GM23338 (cell line): ENCODE data around the gene SLC28A1. TPM values are rescaled to one million over a fixed set of nuclear protein-coding genes. Genes with fewer than 3 reads are reported as not detected.

Source experiments
- ATAC-seq: fragments of 200-7000 bp; cut with Tn5 transposase; 3 replicates; pipeline ENCODE4 v1.9.1; 2020
- DNase-seq: peaks from one replicate; pipeline ENCODE4 v3.0.0-alpha.2; 2015; ENCODE audit warnings: low spot score
- H2AFZ ChIP-seq: fragments of 200-600 bp; sonication (generic); 2 replicates; pipeline ENCODE4 v1.8.0; 2016; ENCODE audit warnings: antibody characterized with exemption, mild to moderate bottlenecking, moderate library complexity
- H3F3A ChIP-seq: fragments of 200-600 bp; sonication (generic); replicated peaks from 2 replicates; pipeline ENCODE4 v1.8.0; 2017; ENCODE audit warnings: antibody characterized with exemption, mixed run types, low read depth
- H3K27ac ChIP-seq: fragments of 200-600 bp; sonication (generic); 2 replicates; pipeline ENCODE4 v1.6.1; 2016; ENCODE audit warnings: low read depth
- H3K27me3 ChIP-seq: fragments of 200-600 bp; sonication (generic); 2 replicates; pipeline ENCODE4 v1.8.0; 2016; ENCODE audit warnings: mild to moderate bottlenecking, mixed run types, moderate library complexity; ENCODE audit not compliant: insufficient read depth
- H3K36me3 ChIP-seq: fragments of 200-600 bp; sonication (generic); 2 replicates; pipeline ENCODE4 v1.8.0; 2016; ENCODE audit warnings: mild to moderate bottlenecking; ENCODE audit not compliant: insufficient read depth
- H3K4me1 ChIP-seq: fragments of 200-600 bp; sonication (generic); 2 replicates; pipeline ENCODE4 v1.8.0; 2016; ENCODE audit warnings: mild to moderate bottlenecking, moderate library complexity; ENCODE audit not compliant: insufficient read depth
- H3K4me2 ChIP-seq: fragments of 200-600 bp; sonication (generic); 2 replicates; pipeline ENCODE4 v1.7.1; 2017; ENCODE audit warnings: mixed run types
- H3K4me3 ChIP-seq: fragments of 200-600 bp; sonication (generic); 2 replicates; pipeline ENCODE4 v1.6.1; 2016; ENCODE audit warnings: mixed run types
- H3K79me2 ChIP-seq: fragments of 200-600 bp; sonication (generic); replicated peaks from 2 replicates; pipeline ENCODE4 v1.8.0; 2017; ENCODE audit warnings: mild to moderate bottlenecking; ENCODE audit not compliant: insufficient read depth
- H3K9me2 ChIP-seq: fragments of 200-600 bp; sonication (generic); 2 replicates; pipeline ENCODE4 v1.8.0; 2017; ENCODE audit not compliant: insufficient read depth
- H4K20me1 ChIP-seq: fragments of 200-600 bp; sonication (generic); replicated peaks from 2 replicates; pipeline ENCODE4 v1.8.0; 2017; ENCODE audit warnings: mild to moderate bottlenecking; ENCODE audit not compliant: insufficient read depth
- H3K27ac Mint-ChIP-seq: 2 replicates; pipeline ENCODE4 v1.8.0; 2020; ENCODE audit warnings: inconsistent platforms, mild to moderate bottlenecking, moderate library complexity, mixed read lengths
- H3K27me3 Mint-ChIP-seq: 3 replicates; pipeline ENCODE4 v1.8.0; 2022; ENCODE audit warnings: low read depth, mild to moderate bottlenecking, moderate library complexity, mixed read lengths, inconsistent platforms; ENCODE audit not compliant: insufficient read depth, poor library complexity
- H3K36me3 Mint-ChIP-seq: 3 replicates; pipeline ENCODE4 v1.8.0; 2021; ENCODE audit warnings: low read depth, mild to moderate bottlenecking, inconsistent platforms, moderate library complexity, mixed read lengths
- H3K4me1 Mint-ChIP-seq: 3 replicates; pipeline ENCODE4 v1.8.0; 2020; ENCODE audit warnings: mild to moderate bottlenecking, inconsistent platforms, mixed read lengths
- H3K4me3 Mint-ChIP-seq: 3 replicates; pipeline ENCODE4 v1.8.0; 2021; ENCODE audit warnings: moderate library complexity, mild to moderate bottlenecking, inconsistent platforms, mixed read lengths
- H3K9me3 Mint-ChIP-seq: 3 replicates; pipeline ENCODE4 v1.8.0; 2020; ENCODE audit warnings: moderate library complexity, mild to moderate bottlenecking, inconsistent platforms, mixed read lengths
- CREB1 ChIP-seq: fragments of 250-450 bp; sonication (Bioruptor Pico); IDR thresholded peaks from 2 replicates; pipeline ENCODE4 v1.5.0; 2020; ENCODE audit warnings: low read depth, mild to moderate bottlenecking, moderate library complexity
- EZH2 ChIP-seq: fragments of 200-600 bp; sonication (generic); IDR thresholded peaks from one replicate; pipeline ENCODE4 v1.8.0; 2017; ENCODE audit warnings: antibody characterized with exemption, mild to moderate bottlenecking, low read depth; ENCODE audit not compliant: unreplicated experiment
- POLR2AphosphoS5 ChIP-seq: IDR thresholded peaks from 2 replicates; pipeline ENCODE4 v1.6.1; 2016; ENCODE audit warnings: antibody characterized with exemption, low read depth
- STAT1 ChIP-seq: IDR thresholded peaks from one replicate; pipeline ENCODE4 v1.6.1; 2016; ENCODE audit warnings: antibody characterized with exemption; ENCODE audit not compliant: unreplicated experiment
- polyA plus RNA-seq: library from polyadenylated mRNA; unstranded; fragments of >200 nt; fragmentation: Nextera tagmentation; extraction: Ambion mirVana; gene quantifications from 2 replicates; pipeline ENCODE4 v1.2.1, GENCODE V29; 2016
- total RNA-seq: library from RNA; depleted of rRNA; stranded (reverse); fragments of >200 nt; shearing (Covaris generic); gene quantifications from 2 replicates; pipeline ENCODE4 v1.2.3, GENCODE V29; 2014
- TF ChIP-seq, protein P1 (sequence below): IDR thresholded peaks from 2 replicates; pipeline ENCODE4 v1.6.1; 2016; ENCODE audit warnings: antibody characterized with exemption
- TF ChIP-seq, protein P2 (sequence below): fragments of 250-450 bp; sonication (Bioruptor Pico); IDR thresholded peaks from 2 replicates; pipeline ENCODE4 v1.5.0; 2020; ENCODE audit warnings: mild to moderate bottlenecking, moderate library complexity

SLC28A1 gene
- total and polyA plus RNA-seq, 2 experiments from 2014 or later: not detected

DNA sequence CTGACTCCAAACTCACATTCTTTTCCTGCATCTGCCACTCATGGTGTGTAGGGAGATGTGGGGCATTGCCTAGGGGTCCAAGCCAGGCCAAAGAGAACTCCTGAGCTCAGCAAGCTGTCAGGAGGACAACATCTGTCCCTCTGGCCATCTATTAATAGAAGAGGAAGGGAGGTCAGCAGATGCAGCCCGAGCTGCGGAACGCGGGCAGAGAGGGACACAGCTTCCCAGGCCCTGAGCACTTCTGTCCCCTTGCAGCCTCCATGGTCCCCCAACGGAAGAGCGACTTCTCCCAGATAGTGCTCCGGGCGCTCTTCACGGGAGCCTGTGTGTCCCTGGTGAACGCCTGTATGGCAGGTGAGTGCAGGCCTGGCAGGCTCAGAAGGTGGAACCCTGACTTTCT is 59.8 kb downstream of the SLC28A1 start:
- Mint-ChIP-seq H3K36me3 (no peaks in the 10 kb centered on the region), H3K4me3 (no peak overlapping the region), H3K4me1 (no peaks in the 10 kb centered on the region), H3K9me3 (peaks cover 2% of the 10 kb centered on the region; the same call in 1 of the 3 replicates), H3K27me3 (peaks cover 5% of the 10 kb centered on the region), H3K27ac (no peak overlapping the region)
- no peak overlapping the region for H3K4me2 ChIP-seq
- no peaks in the 10 kb centered on the region for H3K79me2 ChIP-seq
- H3K9me2 ChIP-seq: no peaks in the 10 kb centered on the region
- H3K4me1 ChIP-seq: no peaks in the 10 kb centered on the region
- no peak overlapping the region for H2AFZ ChIP-seq
- ATAC-seq (no peak), DNase-seq (no peak)
- H3K4me3 ChIP-seq: no peak overlapping the region
- H4K20me1 ChIP-seq: no peaks in the 10 kb centered on the region
- no peaks in the 10 kb centered on the region for H3K27me3 ChIP-seq
- H3K27ac ChIP-seq: no peak overlapping the region
- TF ChIP-seq STAT1 (no peak), POLR2AphosphoS5 (no peak), EZH2 (no peak)
- TF ChIP-seq, protein P1, sequence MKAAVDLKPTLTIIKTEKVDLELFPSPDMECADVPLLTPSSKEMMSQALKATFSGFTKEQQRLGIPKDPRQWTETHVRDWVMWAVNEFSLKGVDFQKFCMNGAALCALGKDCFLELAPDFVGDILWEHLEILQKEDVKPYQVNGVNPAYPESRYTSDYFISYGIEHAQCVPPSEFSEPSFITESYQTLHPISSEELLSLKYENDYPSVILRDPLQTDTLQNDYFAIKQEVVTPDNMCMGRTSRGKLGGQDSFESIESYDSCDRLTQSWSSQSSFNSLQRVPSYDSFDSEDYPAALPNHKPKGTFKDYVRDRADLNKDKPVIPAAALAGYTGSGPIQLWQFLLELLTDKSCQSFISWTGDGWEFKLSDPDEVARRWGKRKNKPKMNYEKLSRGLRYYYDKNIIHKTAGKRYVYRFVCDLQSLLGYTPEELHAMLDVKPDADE: no peak
- H3K36me3 ChIP-seq: no peaks in the 10 kb centered on the region
- no peaks in the 10 kb centered on the region for H3F3A ChIP-seq

DNA sequence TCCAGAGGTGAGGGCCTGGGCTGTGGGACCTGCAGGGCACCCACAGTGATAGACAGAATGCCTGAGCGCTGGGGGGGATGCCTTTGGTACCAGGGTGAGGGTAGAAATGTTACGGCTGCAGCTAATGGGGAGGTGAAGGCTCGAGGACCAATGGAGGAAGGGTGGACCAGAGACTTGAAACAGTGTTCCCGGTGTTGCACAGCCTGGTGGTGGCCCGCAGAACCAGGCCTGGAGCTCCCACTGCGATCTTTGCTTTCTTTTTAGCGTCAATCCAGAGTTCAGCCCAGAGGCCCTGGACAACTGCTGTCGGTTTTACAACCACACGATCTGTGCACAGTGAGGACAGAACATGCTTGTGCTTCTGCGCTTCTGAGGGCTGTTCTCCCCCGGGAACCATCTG is 60.4 kb downstream of the SLC28A1 start:
- H3K4me3 ChIP-seq: no peak overlapping the region
- H3K79me2 ChIP-seq: no peaks in the 10 kb centered on the region
- H3K27me3 ChIP-seq: no peaks in the 10 kb centered on the region
- H4K20me1 ChIP-seq: no peaks in the 10 kb centered on the region
- H2AFZ ChIP-seq: peak overlapping the region; percentile 88
- no peaks in the 10 kb centered on the region for H3K4me1 Mint-ChIP-seq
- peaks cover 5% of the 10 kb centered on the region for H3K27me3 Mint-ChIP-seq
- H3K36me3 ChIP-seq: no peaks in the 10 kb centered on the region
- no peak overlapping the region for H3K27ac ChIP-seq
- ATAC-seq: no peak
- H3K27ac Mint-ChIP-seq: no peak overlapping the region
- no peak for TF ChIP-seq CREB1 (CRISPR knock-in tag)
- no peaks in the 10 kb centered on the region for H3K36me3 Mint-ChIP-seq
- no peaks in the 10 kb centered on the region for H3K4me1 ChIP-seq
- H3F3A ChIP-seq: no peaks in the 10 kb centered on the region
- H3K9me3 Mint-ChIP-seq: peaks cover 2% of the 10 kb centered on the region; the same call in 1 of the 3 replicates
- H3K9me2 ChIP-seq: no peaks in the 10 kb centered on the region
- H3K4me3 Mint-ChIP-seq: no peak overlapping the region
- no peak for DNase-seq
- H3K4me2 ChIP-seq: no peak overlapping the region

DNA sequence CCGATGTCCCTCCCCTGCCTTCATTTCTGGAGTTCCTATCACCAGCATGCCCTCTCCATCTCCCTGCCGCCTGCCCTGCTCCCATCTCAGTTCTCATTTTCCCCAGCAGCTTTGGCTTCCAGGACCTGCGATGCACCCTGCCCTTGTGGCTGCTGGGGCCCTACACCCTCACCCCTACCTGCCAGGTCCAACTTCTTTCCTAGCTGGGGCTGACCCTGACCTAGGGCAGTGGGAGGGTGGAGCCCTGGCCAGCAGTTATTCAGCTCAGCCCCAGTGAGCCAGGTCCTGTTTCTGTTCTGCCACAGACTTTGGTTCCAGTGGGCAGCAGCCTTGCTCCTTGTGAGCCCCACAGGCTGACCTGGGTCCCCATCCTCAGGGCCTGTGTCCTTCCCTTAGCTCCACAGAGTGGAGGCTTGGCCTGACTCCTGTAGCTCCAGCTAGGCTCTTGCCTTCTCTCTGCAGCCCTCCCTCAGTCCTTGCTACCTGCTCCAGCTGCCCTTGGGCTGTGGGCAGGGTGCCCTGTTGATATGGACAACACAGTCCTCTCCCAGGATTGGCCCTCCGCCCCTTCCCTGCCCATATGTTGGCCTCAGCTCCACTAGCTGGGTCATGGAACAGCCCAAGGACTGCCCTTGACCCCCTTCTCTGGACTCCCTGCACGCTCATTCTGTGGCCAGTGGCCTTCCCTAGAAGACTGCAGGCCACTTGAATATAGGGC is 62.5 kb downstream of the SLC28A1 start:
- no peaks in the 10 kb centered on the region for H4K20me1 ChIP-seq
- H3K4me3 ChIP-seq: no peak overlapping the region
- Mint-ChIP-seq H3K4me1 (no peaks in the 10 kb centered on the region), H3K27me3 (peaks cover 3% of the 10 kb centered on the region), H3K9me3 (no peaks in the 10 kb centered on the region), H3K36me3 (no peaks in the 10 kb centered on the region), H3K27ac (no peak overlapping the region), H3K4me3 (no peak overlapping the region)
- H3K4me2 ChIP-seq: no peak overlapping the region
- H3K79me2 ChIP-seq: no peaks in the 10 kb centered on the region
- ATAC-seq (no peak), DNase-seq (no peak)
- H3K27me3 ChIP-seq: no peaks in the 10 kb centered on the region
- no peak overlapping the region for H3K27ac ChIP-seq
- H3F3A ChIP-seq: no peaks in the 10 kb centered on the region
- H3K9me2 ChIP-seq: no peaks in the 10 kb centered on the region
- H2AFZ ChIP-seq: no peak overlapping the region
- no peaks in the 10 kb centered on the region for H3K36me3 ChIP-seq
- H3K4me1 ChIP-seq: no peaks in the 10 kb centered on the region
- TF ChIP-seq, protein P2, sequence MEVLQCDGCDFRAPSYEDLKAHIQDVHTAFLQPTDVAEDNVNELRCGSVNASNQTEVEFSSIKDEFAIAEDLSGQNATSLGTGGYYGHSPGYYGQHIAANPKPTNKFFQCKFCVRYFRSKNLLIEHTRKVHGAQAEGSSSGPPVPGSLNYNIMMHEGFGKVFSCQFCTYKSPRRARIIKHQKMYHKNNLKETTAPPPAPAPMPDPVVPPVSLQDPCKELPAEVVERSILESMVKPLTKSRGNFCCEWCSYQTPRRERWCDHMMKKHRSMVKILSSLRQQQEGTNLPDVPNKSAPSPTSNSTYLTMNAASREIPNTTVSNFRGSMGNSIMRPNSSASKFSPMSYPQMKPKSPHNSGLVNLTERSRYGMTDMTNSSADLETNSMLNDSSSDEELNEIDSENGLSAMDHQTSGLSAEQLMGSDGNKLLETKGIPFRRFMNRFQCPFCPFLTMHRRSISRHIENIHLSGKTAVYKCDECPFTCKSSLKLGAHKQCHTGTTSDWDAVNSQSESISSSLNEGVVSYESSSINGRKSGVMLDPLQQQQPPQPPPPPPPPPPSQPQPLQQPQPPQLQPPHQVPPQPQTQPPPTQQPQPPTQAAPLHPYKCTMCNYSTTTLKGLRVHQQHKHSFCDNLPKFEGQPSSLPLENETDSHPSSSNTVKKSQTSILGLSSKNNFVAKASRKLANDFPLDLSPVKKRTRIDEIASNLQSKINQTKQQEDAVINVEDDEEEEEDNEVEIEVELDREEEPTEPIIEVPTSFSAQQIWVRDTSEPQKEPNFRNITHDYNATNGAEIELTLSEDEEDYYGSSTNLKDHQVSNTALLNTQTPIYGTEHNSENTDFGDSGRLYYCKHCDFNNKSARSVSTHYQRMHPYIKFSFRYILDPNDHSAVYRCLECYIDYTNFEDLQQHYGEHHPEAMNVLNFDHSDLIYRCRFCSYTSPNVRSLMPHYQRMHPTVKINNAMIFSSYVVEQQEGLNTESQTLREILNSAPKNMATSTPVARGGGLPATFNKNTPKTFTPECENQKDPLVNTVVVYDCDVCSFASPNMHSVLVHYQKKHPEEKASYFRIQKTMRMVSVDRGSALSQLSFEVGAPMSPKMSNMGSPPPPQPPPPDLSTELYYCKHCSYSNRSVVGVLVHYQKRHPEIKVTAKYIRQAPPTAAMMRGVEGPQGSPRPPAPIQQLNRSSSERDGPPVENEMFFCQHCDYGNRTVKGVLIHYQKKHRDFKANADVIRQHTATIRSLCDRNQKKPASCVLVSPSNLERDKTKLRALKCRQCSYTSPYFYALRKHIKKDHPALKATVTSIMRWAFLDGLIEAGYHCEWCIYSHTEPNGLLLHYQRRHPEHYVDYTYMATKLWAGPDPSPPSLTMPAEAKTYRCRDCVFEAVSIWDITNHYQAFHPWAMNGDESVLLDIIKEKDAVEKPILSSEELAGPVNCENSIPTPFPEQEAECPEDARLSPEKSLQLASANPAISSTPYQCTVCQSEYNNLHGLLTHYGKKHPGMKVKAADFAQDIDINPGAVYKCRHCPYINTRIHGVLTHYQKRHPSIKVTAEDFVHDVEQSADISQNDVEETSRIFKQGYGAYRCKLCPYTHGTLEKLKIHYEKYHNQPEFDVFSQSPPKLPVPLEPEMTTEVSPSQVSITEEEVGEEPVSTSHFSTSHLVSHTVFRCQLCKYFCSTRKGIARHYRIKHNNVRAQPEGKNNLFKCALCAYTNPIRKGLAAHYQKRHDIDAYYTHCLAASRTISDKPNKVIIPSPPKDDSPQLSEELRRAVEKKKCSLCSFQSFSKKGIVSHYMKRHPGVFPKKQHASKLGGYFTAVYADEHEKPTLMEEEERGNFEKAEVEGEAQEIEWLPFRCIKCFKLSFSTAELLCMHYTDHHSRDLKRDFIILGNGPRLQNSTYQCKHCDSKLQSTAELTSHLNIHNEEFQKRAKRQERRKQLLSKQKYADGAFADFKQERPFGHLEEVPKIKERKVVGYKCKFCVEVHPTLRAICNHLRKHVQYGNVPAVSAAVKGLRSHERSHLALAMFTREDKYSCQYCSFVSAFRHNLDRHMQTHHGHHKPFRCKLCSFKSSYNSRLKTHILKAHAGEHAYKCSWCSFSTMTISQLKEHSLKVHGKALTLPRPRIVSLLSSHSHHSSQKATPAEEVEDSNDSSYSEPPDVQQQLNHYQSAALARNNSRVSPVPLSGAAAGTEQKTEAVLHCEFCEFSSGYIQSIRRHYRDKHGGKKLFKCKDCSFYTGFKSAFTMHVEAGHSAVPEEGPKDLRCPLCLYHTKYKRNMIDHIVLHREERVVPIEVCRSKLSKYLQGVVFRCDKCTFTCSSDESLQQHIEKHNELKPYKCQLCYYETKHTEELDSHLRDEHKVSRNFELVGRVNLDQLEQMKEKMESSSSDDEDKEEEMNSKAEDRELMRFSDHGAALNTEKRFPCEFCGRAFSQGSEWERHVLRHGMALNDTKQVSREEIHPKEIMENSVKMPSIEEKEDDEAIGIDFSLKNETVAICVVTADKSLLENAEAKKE (CRISPR knock-in tag): no peak
- TF ChIP-seq EZH2: no peak
